HCT116 (cell line): ENCODE measurements around the gene RHBDD2.

Experiments
- ATF3 ChIP-seq: IDR thresholded peaks from 2 replicates; pipeline ENCODE4 v1.6.1; 2012
- CTCF ChIP-seq, 3 experiments: fragments of 200-600 bp in 1 of 3; sonication (generic) in 1 of 3; IDR thresholded peaks in 2 of 3; conservative IDR thresholded peaks in 1 of 3; 2 replicates each; pipeline ENCODE4 v1.5.1; 2012 to 2017; ENCODE audit warnings: low read depth in 2 of 3, low read length in 2 of 3, antibody characterized with exemption in 1 of 3, borderline replicate concordance in 1 of 3, control low read depth in 1 of 3, mild to moderate bottlenecking in 1 of 3, mixed read lengths in 1 of 3, mixed run types in 1 of 3, moderate library complexity in 1 of 3; ENCODE audit not compliant: insufficient read depth in 1 of 3
- EZH2 ChIP-seq: fragments of 200-600 bp; sonication (generic); IDR thresholded peaks from 2 replicates; pipeline ENCODE4 v1.6.1; 2017; ENCODE audit warnings: antibody characterized with exemption, mixed run types
- EZH2phosphoT487 ChIP-seq: fragments of 200-600 bp; IDR thresholded peaks from 2 replicates; pipeline ENCODE4 v1.6.1; 2018; ENCODE audit warnings: antibody characterized with exemption, borderline replicate concordance
- FOSL1 ChIP-seq: IDR thresholded peaks from 2 replicates; pipeline ENCODE4 v1.6.1; 2012; ENCODE audit warnings: low read depth
- JUND ChIP-seq: IDR thresholded peaks from 2 replicates; pipeline ENCODE4 v1.6.1; 2012
- POLR2A ChIP-seq: IDR thresholded peaks from 2 replicates; pipeline ENCODE4 v1.7.0; 2011; ENCODE audit warnings: borderline replicate concordance; ENCODE audit not compliant: insufficient read depth, insufficient read length; ENCODE audit errors: extremely low read depth
- POLR2AphosphoS5 ChIP-seq: IDR thresholded peaks from 2 replicates; pipeline ENCODE4 v1.6.1; 2011; ENCODE audit warnings: mild to moderate bottlenecking, low read depth, low read length, moderate library complexity
- RAD21 ChIP-seq: IDR thresholded peaks from 2 replicates; pipeline ENCODE4 v1.6.1; 2012; ENCODE audit warnings: low read depth, mild to moderate bottlenecking
- SIN3A ChIP-seq: IDR thresholded peaks from 2 replicates; pipeline ENCODE4 v1.6.1; 2012; ENCODE audit warnings: low read depth
- SP1 ChIP-seq: IDR thresholded peaks from 2 replicates; pipeline ENCODE4 v1.6.1; 2012; ENCODE audit warnings: low read depth
- SRF ChIP-seq: IDR thresholded peaks from 2 replicates; pipeline ENCODE4 v1.6.1; 2012; ENCODE audit warnings: low read depth
- TF ChIP-seq, protein P1 (sequence below): IDR thresholded peaks from 2 replicates; pipeline ENCODE4 v1.6.1; 2012; ENCODE audit warnings: low read depth

GRCh38 chr7:75844158-75844557 is 34.7 kb upstream of the RHBDD2 start:
- TF ChIP-seq SP1, result no peak
- no peak for TF ChIP-seq POLR2A
- no peak for TF ChIP-seq CTCF (IDR thresholded peaks at IDR 0.05 in 2 of 3, conservative IDR thresholded peaks at IDR 0.05 in 1 of 3; ENCODE audit: borderline replicate concordance in 1 of 3, insufficient read depth in 1 of 3, low read depth in 2 of 3, low read length in 2 of 3)
- TF ChIP-seq JUND, result no peak
- no peak for TF ChIP-seq POLR2AphosphoS5
- TF ChIP-seq ATF3, result no peak
- TF ChIP-seq FOSL1, result no peak
- TF ChIP-seq RAD21, result no peak
- no peak for TF ChIP-seq SIN3A
- no peak for TF ChIP-seq EZH2
- TF ChIP-seq, protein P1, sequence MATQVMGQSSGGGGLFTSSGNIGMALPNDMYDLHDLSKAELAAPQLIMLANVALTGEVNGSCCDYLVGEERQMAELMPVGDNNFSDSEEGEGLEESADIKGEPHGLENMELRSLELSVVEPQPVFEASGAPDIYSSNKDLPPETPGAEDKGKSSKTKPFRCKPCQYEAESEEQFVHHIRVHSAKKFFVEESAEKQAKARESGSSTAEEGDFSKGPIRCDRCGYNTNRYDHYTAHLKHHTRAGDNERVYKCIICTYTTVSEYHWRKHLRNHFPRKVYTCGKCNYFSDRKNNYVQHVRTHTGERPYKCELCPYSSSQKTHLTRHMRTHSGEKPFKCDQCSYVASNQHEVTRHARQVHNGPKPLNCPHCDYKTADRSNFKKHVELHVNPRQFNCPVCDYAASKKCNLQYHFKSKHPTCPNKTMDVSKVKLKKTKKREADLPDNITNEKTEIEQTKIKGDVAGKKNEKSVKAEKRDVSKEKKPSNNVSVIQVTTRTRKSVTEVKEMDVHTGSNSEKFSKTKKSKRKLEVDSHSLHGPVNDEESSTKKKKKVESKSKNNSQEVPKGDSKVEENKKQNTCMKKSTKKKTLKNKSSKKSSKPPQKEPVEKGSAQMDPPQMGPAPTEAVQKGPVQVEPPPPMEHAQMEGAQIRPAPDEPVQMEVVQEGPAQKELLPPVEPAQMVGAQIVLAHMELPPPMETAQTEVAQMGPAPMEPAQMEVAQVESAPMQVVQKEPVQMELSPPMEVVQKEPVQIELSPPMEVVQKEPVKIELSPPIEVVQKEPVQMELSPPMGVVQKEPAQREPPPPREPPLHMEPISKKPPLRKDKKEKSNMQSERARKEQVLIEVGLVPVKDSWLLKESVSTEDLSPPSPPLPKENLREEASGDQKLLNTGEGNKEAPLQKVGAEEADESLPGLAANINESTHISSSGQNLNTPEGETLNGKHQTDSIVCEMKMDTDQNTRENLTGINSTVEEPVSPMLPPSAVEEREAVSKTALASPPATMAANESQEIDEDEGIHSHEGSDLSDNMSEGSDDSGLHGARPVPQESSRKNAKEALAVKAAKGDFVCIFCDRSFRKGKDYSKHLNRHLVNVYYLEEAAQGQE, result no peak
- TF ChIP-seq SRF, result no peak
- no peak for TF ChIP-seq EZH2phosphoT487
